Lower lobe of right lung (tissue), 2 donors: ENCODE results near the gene GREB1L. TPM values are rescaled to one million over a fixed set of nuclear protein-coding genes. Genes with fewer than 3 reads are reported as not detected.

Source experiments
- ATAC-seq, 2 donors: fragments of 200-7000 bp; cut with Tn5 transposase; one replicate each; pipeline ENCODE4 v1.9.1; 2020 to 2022; ENCODE audit warnings: mild to moderate bottlenecking in 2 of 2, moderate library complexity in 2 of 2
- DNase-seq: peaks from one replicate; pipeline ENCODE4 v3.0.0-alpha.2; 2020
- H3K27ac ChIP-seq: fragments of 200-600 bp; one replicate; pipeline ENCODE4 v1.8.0; 2022
- H3K27me3 ChIP-seq: fragments of 200-600 bp; one replicate; pipeline ENCODE4 v1.8.0; 2022; ENCODE audit warnings: low read depth
- H3K36me3 ChIP-seq: fragments of 200-600 bp; one replicate; pipeline ENCODE4 v1.8.0; 2022; ENCODE audit warnings: mild to moderate bottlenecking
- H3K4me1 ChIP-seq: fragments of 200-600 bp; one replicate; pipeline ENCODE4 v1.8.0; 2022
- H3K4me3 ChIP-seq: fragments of 200-600 bp; one replicate; pipeline ENCODE4 v1.8.0; 2022; ENCODE audit warnings: mild to moderate bottlenecking
- H3K9me3 ChIP-seq: fragments of 200-600 bp; one replicate; pipeline ENCODE4 v1.8.0; 2022
- CTCF ChIP-seq: fragments of 200-600 bp; IDR thresholded peaks from one replicate; pipeline ENCODE4 v1.8.0; 2022; ENCODE audit warnings: antibody characterized with exemption, mild to moderate bottlenecking
- intact Hi-C: fragments of 100-400 bp; cut with DNase I; formaldehyde crosslinking; loops from one replicate; pipeline ENCODE4 v1.11.0; 2022
- total RNA-seq: library from RNA; stranded (reverse); fragmentation: NEBNext Ultra II Directional; extraction: Animal tissue kit (Norgen Biotek cat#: 25700); gene quantifications from one replicate; pipeline ENCODE4 v1.2.1, GENCODE V29; 2021
- donor health status: DM: no; HTN: yes; CAD: no; lungs with severe emphysema.

GREB1L gene
- total RNA-seq, 1 donor from 2014 or later = 0.74 TPM

- no peak for TF ChIP-seq CTCF
- ATAC-seq = no peak
- H3K36me3 ChIP-seq = no peaks in the 10 kb centered on the region
- no peak for DNase-seq
- no peak overlapping the region for H3K27ac ChIP-seq
- no peaks in the 10 kb centered on the region for H3K9me3 ChIP-seq
- H3K4me1 ChIP-seq = no peaks in the 10 kb centered on the region
- H3K4me3 ChIP-seq = no peak overlapping the region
- intact Hi-C loops = no loop called here
- no peaks in the 10 kb centered on the region for H3K27me3 ChIP-seq
Observed at GRCh38 chr18:21264651-21265050, 22.6 kb downstream of the GREB1L start.

- no peak for ATAC-seq
- Histone ChIP-seq H3K4me1 (no peaks in the 10 kb centered on the region), H3K27me3 (no peaks in the 10 kb centered on the region), H3K9me3 (no peaks in the 10 kb centered on the region), H3K4me3 (no peak overlapping the region), H3K27ac (no peak overlapping the region), H3K36me3 (no peaks in the 10 kb centered on the region)
- DNase-seq = no peak
- TF ChIP-seq CTCF = no peak
- intact Hi-C loops = no loop called here
Observed at GRCh38 chr18:21265971-21266673, 24.1 kb downstream of the GREB1L start.

GRCh38 chr18:21267400-21267799, 25.4 kb downstream of the GREB1L start:
- TF ChIP-seq CTCF = no peak
- intact Hi-C loops = no loop called here

GRCh38 chr18:21269349-21269748, 27.3 kb downstream of the GREB1L start:
- Histone ChIP-seq H3K27me3 (no peaks in the 10 kb centered on the region), H3K4me3 (no peak overlapping the region), H3K4me1 (no peaks in the 10 kb centered on the region), H3K9me3 (no peaks in the 10 kb centered on the region), H3K27ac (no peak overlapping the region), H3K36me3 (no peaks in the 10 kb centered on the region)
- intact Hi-C loops = no loop called here
- no peak for ATAC-seq
- TF ChIP-seq CTCF = no peak
- no peak for DNase-seq

More at GRCh38 chr18:21267400-21267799, 25.4 kb downstream of the GREB1L start:
- Histone ChIP-seq H3K4me1 (no peaks in the 10 kb centered on the region), H3K9me3 (no peaks in the 10 kb centered on the region), H3K4me3 (no peak overlapping the region), H3K27me3 (no peaks in the 10 kb centered on the region), H3K36me3 (no peaks in the 10 kb centered on the region), H3K27ac (no peak overlapping the region)
- DNase-seq = no peak
- no peak for ATAC-seq

GRCh38 chr18:21270453-21270852, 28.4 kb downstream of the GREB1L start:
- intact Hi-C loops = no loop called here
- TF ChIP-seq CTCF = no peak
- no peak overlapping the region for H3K4me3 ChIP-seq
- ATAC-seq (no peak), DNase-seq (no peak)
- H3K9me3 ChIP-seq = no peaks in the 10 kb centered on the region
- no peaks in the 10 kb centered on the region for H3K36me3 ChIP-seq
- H3K27ac ChIP-seq = no peak overlapping the region
- no peaks in the 10 kb centered on the region for H3K27me3 ChIP-seq
- H3K4me1 ChIP-seq = no peaks in the 10 kb centered on the region
